Anterior cingulate cortex (tissue), 58 donors: ENCODE results near the gene ARMC10.
A peak's percentile ranks its signal among the peaks of the same experiment; 100 is the strongest.
"Not testable (repeated sequence)": the region's sequence is repeated elsewhere in the genome, so short reads cannot be mapped to it uniquely, and the experiment has no call there.

ENCODE experiments used
- DNase-seq, 58 donors: peaks; one replicate each; lab custom pipeline; 2025; lab: John Stamatoyannopoulos, UW

ARMC10 gene

GRCh38 chr7:103120362-103120761, 45.4 kb downstream of the ARMC10 start:
- DNase-seq = no peak

DNA sequence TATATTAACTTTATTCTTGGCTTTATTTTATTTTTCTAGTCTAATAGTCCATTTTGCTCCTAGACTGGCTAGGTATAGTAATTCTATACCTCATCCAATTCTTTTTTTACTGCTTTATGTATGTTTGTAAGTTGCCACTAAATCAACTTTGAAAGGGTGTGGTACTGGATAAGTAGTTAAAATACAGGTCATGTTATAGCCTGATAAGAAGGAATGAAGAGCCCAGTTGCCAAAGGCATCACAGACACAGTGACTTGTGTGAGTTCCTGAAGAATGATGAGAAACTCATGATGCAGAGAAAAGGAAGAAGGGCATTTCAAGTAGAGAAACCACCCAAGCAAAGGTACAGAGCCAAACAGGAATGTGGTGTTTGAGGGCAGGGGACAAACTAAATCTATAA, 46.7 kb downstream of the ARMC10 start:
- no peak for DNase-seq

- no peak for DNase-seq
Measured at GRCh38 chr7:103123529-103123928, 48.6 kb downstream of the ARMC10 start.

- DNase-seq = no peak
Measured at GRCh38 chr7:103124429-103124979, 49.6 kb downstream of the ARMC10 start.

DNA sequence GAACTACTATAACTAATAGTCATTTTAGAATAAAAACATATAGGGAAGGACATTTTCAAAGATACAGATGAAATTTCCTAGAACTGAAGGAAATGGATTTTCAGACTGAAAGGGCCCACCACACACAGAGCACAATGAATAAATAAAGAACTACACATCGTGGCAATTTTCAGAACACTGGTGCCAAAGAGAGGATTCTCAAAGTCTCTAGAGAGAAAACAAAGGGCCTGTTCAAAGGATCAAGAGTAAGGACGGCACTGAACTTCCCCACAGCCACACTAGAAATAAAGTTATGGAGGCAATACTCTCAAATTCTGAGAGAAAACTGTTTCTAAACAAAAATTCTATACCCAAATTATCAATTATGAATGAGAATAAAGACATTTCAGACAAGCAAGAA, 52.1 kb downstream of the ARMC10 start:
- peak in 4 of 58 donors; percentile 28 to 81 (median 36) for DNase-seq

DNA sequence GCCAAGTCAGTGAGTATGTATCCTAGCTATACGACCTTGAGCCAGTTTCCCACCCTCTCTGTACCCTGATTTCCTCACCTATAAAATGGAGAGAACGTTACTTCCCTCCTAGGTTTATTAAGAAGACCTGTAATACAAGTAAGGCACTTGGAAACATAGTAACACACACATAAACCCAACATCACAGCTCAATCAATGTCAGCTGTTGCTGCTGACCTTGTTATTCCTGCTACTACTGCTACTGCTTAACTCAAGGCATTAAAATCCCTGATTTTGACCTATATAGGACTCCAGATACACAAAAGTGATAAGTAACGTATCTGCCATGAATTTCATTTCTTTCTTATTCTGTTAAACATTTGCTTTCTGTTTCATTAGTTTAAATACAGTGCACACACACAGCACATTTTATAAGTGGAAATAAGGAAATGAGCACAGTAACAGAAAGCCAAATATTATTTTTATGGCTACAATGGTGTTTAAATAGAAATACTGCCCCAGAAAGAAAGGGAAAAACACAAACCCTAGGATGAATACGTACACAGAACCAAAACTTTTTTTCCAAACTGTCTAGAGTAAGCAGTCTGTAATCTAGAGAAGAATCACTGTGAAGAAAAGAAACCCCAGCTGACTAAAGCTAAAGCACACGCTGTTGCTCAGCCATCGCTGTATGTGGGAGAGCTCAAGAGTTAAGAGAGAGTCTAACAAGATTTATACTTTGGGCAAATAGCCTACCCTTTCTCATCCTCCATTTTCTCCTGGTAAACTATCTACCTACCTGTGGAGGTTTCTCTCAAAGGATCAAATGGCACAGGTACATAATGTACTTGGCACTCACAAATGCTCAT, 55.0 kb downstream of the ARMC10 start:
- no peak for DNase-seq

DNA sequence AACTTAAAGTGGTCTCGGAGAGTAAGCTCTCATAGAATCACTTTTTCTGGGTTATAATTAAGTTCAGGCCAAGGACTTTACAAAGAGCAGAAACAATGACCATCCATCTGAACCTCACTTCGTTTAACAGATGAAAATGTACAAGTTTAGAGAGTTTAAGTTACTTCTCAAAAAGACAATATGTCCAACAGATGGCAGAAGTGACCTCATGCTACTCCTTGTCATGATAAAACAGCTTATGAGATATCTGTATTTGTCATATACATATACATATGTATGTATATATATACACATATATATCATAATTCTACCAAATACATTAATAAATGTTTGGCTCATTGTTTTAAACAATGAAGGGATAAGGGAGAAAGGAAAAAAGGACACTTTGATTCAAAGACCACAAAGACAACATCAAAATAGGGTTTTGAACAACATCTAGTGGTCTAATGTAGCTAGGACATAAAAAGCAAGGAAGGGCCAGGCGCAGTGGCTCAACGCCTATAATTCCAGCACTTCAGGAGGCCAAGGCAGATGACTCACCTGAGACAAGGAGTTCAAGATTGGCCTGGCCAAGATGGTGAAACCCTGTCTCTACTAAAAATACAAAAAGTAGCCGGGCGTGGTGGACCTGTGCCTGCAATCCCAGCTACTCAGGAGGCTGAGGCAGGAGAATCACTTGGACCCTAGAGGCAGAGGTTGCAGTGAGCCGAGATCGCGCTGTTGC, 56.1 kb downstream of the ARMC10 start:
- no peak for DNase-seq

GRCh38 chr7:103132995-103133688, 58.2 kb downstream of the ARMC10 start:
- DNase-seq = no peak

- DNase-seq = no peak
Measured at GRCh38 chr7:103134836-103135554, 60.1 kb downstream of the ARMC10 start.

GRCh38 chr7:103140061-103140460, 65.1 kb downstream of the ARMC10 start:
- DNase-seq = no peak

- no peak for DNase-seq
Measured at GRCh38 chr7:103140685-103141084, 65.7 kb downstream of the ARMC10 start.

GRCh38 chr7:103141753-103142404, 66.9 kb downstream of the ARMC10 start:
- no peak for DNase-seq

GRCh38 chr7:103142494-103142893, 67.6 kb downstream of the ARMC10 start:
- no peak for DNase-seq

DNA sequence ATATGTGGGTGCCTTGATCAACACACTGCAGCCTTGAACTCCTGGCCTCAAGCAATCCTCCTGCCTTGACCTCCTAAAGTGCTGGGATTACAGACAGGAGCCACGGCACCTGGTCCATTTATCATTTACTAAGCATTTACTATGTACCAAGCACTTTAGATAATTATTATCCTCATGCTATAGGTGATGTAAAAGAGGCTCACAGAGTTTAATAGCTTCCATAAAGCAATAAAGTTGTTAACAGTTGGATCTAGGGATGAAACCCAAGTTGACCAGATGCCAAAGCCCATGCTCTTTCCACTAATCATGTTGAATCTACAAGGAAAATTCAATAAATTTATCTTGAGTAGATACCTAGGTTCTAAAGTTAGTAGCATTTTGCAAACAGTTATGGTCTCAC, 68.9 kb downstream of the ARMC10 start:
- no peak for DNase-seq

- not testable (repeated sequence) for DNase-seq
Measured at GRCh38 chr7:103144754-103145153, 69.8 kb downstream of the ARMC10 start.

DNA sequence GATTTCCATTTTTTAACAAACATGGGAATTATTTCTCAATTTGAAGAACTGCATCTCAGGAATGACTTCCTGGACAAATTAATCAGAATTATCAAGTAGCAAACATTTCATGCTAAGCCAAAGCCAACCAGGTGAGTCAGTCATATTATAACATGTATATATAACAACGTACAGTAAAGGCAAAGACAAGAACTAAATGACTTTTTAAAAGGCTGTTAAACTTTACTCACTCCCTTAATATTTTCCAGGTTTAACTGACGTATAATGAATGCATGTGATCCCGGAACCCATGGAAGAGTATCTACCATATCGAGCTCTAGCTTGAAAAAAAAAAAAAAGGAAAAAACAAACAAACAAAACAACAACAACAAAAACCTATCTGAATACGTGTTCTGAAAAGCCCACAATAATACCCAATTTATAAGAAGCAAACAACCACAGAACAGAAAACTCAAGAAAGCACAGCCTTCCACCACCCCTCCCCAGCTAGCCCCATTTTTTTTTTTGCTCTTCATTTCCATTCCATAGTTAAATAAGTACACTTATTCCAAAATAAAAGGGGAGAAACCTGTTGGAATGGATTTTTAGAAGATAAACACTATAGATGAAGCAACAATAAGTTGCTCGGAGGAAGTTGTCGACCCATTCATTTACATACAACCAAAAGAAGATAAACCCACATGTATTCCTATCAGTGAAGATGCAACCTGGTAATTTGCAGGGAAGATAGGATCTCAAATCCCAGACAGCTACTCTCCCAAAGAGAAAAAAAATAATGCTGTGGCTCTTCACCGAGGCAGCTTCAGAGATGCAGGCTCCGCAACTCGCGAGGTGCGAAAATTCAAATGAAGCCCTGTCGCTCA, 73.4 kb downstream of the ARMC10 start:
- no peak for DNase-seq
